HCT116 (cell line): ENCODE results near the gene CFAP97. TPM values are rescaled to one million over a fixed set of nuclear protein-coding genes. Genes with fewer than 3 reads are reported as not detected.

Experiments used
- ATAC-seq: fragments of 200-7000 bp; cut with Tn5 transposase; 2 replicates; pipeline ENCODE4 v1.9.1; 2020; ENCODE audit warnings: mild to moderate bottlenecking, moderate library complexity
- BruUV-seq: library from RNA; stranded (reverse); fragments of 400-500 nt; replicated peaks from 2 replicates; lab custom pipeline; 2021; lab: Mats Ljungman, UMichigan
- CTCF ChIA-PET: fragments of 300-600 bp; sonication (Branson Sonifier 250); formaldehyde crosslinking; loops from one replicate; lab custom pipeline; 2021; ENCODE audit warnings: antibody characterized with exemption; lab: Charles Lee
- POLR2A ChIA-PET: fragments of 300-600, 350-600 bp; sonication (Branson Sonifier 250); formaldehyde crosslinking; loops from one replicate; lab custom pipeline; 2021; ENCODE audit warnings: antibody characterized with exemption; lab: Charles Lee
- RAD21 ChIA-PET, 2 experiments: fragments of 300-600 bp; sonication (Branson Sonifier 250); formaldehyde crosslinking; loops; one replicate each; lab custom pipeline; 2023; ENCODE audit warnings: low total read pairs in 2 of 2; ENCODE audit not compliant: uncharacterized antibody in 2 of 2, unreplicated experiment in 2 of 2, low non-redundant PET in 1 of 2; lab: Charles Lee
- DNase-seq: peaks from one replicate; pipeline ENCODE4 v3.0.0-alpha.2; 2010; ENCODE audit warnings: low read depth, low spot score
- H2AFZ ChIP-seq: fragments of 200-600 bp; shearing (Covaris generic), sonication (generic); 2 replicates; pipeline ENCODE4 v1.6.1; 2017; ENCODE audit warnings: low read depth, mixed run types, mixed read lengths, antibody characterized with exemption, low read length; ENCODE audit not compliant: poor library complexity, severe bottlenecking
- H3K27ac ChIP-seq: 2 replicates; pipeline ENCODE4 v1.5.1; 2012; ENCODE audit warnings: low read depth, low read length
- H3K27me3 ChIP-seq: fragments of 200-600 bp; sonication (generic); 2 replicates; pipeline ENCODE4 v1.6.1; 2016; ENCODE audit warnings: mixed run types, low read length, mixed read lengths; ENCODE audit not compliant: insufficient read depth
- H3K36me3 ChIP-seq, 2 experiments: fragments of 200-500 bp in 1 of 2; fragments of 200-600 bp in 1 of 2; sonication (Bioruptor generic) in 1 of 2; sonication (generic) in 1 of 2; 2 replicates each; pipeline versions ENCODE4 v1.5.1 to v1.6.1; 2014 to 2016; ENCODE audit warnings: low read length in 2 of 2, inconsistent platforms in 1 of 2, mixed read lengths in 1 of 2, mixed run types in 1 of 2; ENCODE audit not compliant: insufficient read depth in 2 of 2, control insufficient read depth in 1 of 2
- H3K4me1 ChIP-seq, 2 experiments: fragments of 200-600 bp in 1 of 2; sonication (generic) in 1 of 2; 2 replicates each; pipeline versions ENCODE4 v1.5.1 to v1.6.1; 2012 to 2017; ENCODE audit warnings: low read length in 2 of 2, inconsistent platforms in 1 of 2, mild to moderate bottlenecking in 1 of 2, mixed read lengths in 1 of 2, mixed run types in 1 of 2, moderate library complexity in 1 of 2; ENCODE audit not compliant: insufficient read depth in 2 of 2, control insufficient read depth in 1 of 2
- H3K4me2 ChIP-seq: fragments of 200-600 bp; sonication (generic); 2 replicates; pipeline ENCODE4 v1.6.1; 2017; ENCODE audit warnings: mixed run types, low read length, mixed read lengths
- H3K4me3 ChIP-seq, 2 experiments: fragments of 200-600 bp in 1 of 2; sonication (generic) in 1 of 2; replicated peaks in 1 of 2; 2 replicates each; pipeline ENCODE4 v1.5.1; 2011 to 2016; ENCODE audit warnings: low read length in 2 of 2, control low read depth in 1 of 2, low read depth in 1 of 2, mild to moderate bottlenecking in 1 of 2, mixed read lengths in 1 of 2, mixed run types in 1 of 2
- H3K79me2 ChIP-seq: fragments of 200-600 bp; sonication (generic); 2 replicates; pipeline ENCODE4 v1.6.1; 2017; ENCODE audit warnings: mild to moderate bottlenecking, mixed run types, low read length, moderate library complexity, mixed read lengths; ENCODE audit not compliant: insufficient read depth
- H3K9ac ChIP-seq: fragments of 200-600 bp; sonication (generic); 2 replicates; pipeline ENCODE4 v1.6.1; 2016; ENCODE audit warnings: low read length, mixed read lengths
- H3K9me2 ChIP-seq: fragments of 200-600 bp; sonication (generic), shearing (Covaris generic); 2 replicates; pipeline ENCODE4 v1.6.1; 2017; ENCODE audit warnings: mixed run types, mild to moderate bottlenecking, moderate library complexity; ENCODE audit not compliant: insufficient read depth
- H3K9me3 ChIP-seq, 2 experiments: fragments of 200-500 bp in 1 of 2; fragments of 200-600 bp in 1 of 2; sonication (Bioruptor generic) in 1 of 2; sonication (generic) in 1 of 2; 2 replicates each; pipeline ENCODE4 v1.6.1; 2014 to 2017; ENCODE audit warnings: low read length in 2 of 2, mixed read lengths in 2 of 2, inconsistent platforms in 1 of 2, low read depth in 1 of 2, mild to moderate bottlenecking in 1 of 2, mixed run types in 1 of 2, moderate library complexity in 1 of 2; ENCODE audit not compliant: control insufficient read depth in 1 of 2, insufficient read depth in 1 of 2
- H4K20me1 ChIP-seq: fragments of 200-600 bp; sonication (generic), shearing (Covaris generic); 2 replicates; pipeline ENCODE4 v1.6.1; 2017; ENCODE audit warnings: mixed run types, mild to moderate bottlenecking, moderate library complexity; ENCODE audit not compliant: insufficient read depth
- CBX3 ChIP-seq: IDR thresholded peaks from 2 replicates; pipeline ENCODE4 v1.6.1; 2012; ENCODE audit warnings: low read depth
- EGR1 ChIP-seq: IDR thresholded peaks from 2 replicates; pipeline ENCODE4 v1.6.1; 2012; ENCODE audit warnings: low read depth
- ELF1 ChIP-seq: IDR thresholded peaks from 2 replicates; pipeline ENCODE4 v1.6.1; 2012; ENCODE audit warnings: low read depth, borderline replicate concordance
- EZH2 ChIP-seq: fragments of 200-600 bp; sonication (generic); IDR thresholded peaks from 2 replicates; pipeline ENCODE4 v1.6.1; 2017; ENCODE audit warnings: antibody characterized with exemption, mixed run types
- EZH2phosphoT487 ChIP-seq: fragments of 200-600 bp; IDR thresholded peaks from 2 replicates; pipeline ENCODE4 v1.6.1; 2018; ENCODE audit warnings: antibody characterized with exemption, borderline replicate concordance
- FOSL1 ChIP-seq: IDR thresholded peaks from 2 replicates; pipeline ENCODE4 v1.6.1; 2012; ENCODE audit warnings: low read depth
- JUND ChIP-seq: IDR thresholded peaks from 2 replicates; pipeline ENCODE4 v1.6.1; 2012
- POLR2A ChIP-seq: IDR thresholded peaks from 2 replicates; pipeline ENCODE4 v1.7.0; 2011; ENCODE audit warnings: borderline replicate concordance; ENCODE audit not compliant: insufficient read depth, insufficient read length; ENCODE audit errors: extremely low read depth
- POLR2AphosphoS5 ChIP-seq: IDR thresholded peaks from 2 replicates; pipeline ENCODE4 v1.6.1; 2011; ENCODE audit warnings: mild to moderate bottlenecking, low read depth, low read length, moderate library complexity
- RAD21 ChIP-seq: IDR thresholded peaks from 2 replicates; pipeline ENCODE4 v1.6.1; 2012; ENCODE audit warnings: low read depth, mild to moderate bottlenecking
- SRF ChIP-seq: IDR thresholded peaks from 2 replicates; pipeline ENCODE4 v1.6.1; 2012; ENCODE audit warnings: low read depth
- TCF7L2 ChIP-seq: IDR thresholded peaks from 2 replicates; pipeline ENCODE4 v1.7.0; 2011; ENCODE audit warnings: borderline replicate concordance, inconsistent platforms; ENCODE audit not compliant: insufficient read depth, insufficient read length; ENCODE audit errors: extremely low read depth
- ZFX ChIP-seq: fragments of 450-650 bp; IDR thresholded peaks from 2 replicates; pipeline ENCODE4 v1.6.1; 2017
- ZNF274 ChIP-seq: fragments of 200-500 bp; sonication (Bioruptor generic); IDR thresholded peaks from 2 replicates; pipeline ENCODE4 v1.6.1; 2014; ENCODE audit warnings: mild to moderate bottlenecking, low read depth, low read length, inconsistent platforms
- intact Hi-C: fragments of 100-400 bp; cut with micrococcal nuclease; formaldehyde crosslinking; loops from 2 replicates; pipeline ENCODE4 v1.10.0; 2022
- total RNA-seq: library from RNA; stranded (reverse); gene quantifications from one replicate; pipeline ENCODE4 v1.2.1, GENCODE V29; 2021; ENCODE audit not compliant: unreplicated experiment
- TF ChIP-seq, protein P1 (sequence below): IDR thresholded peaks from 2 replicates; pipeline ENCODE4 v1.6.1; 2012
- TF ChIP-seq, protein P2 (sequence below): IDR thresholded peaks from 2 replicates; pipeline ENCODE4 v1.6.1; 2012; ENCODE audit warnings: low read depth
- TF ChIP-seq, protein P3 (sequence below): IDR thresholded peaks from 2 replicates; pipeline ENCODE4 v1.6.1; 2011; ENCODE audit warnings: mild to moderate bottlenecking, low read length, moderate library complexity; ENCODE audit not compliant: insufficient replicate concordance; ENCODE audit errors: extremely low read depth

Gene CFAP97
- total RNA-seq, 1 experiment from 2014 or later: 57.7 TPM

DNA sequence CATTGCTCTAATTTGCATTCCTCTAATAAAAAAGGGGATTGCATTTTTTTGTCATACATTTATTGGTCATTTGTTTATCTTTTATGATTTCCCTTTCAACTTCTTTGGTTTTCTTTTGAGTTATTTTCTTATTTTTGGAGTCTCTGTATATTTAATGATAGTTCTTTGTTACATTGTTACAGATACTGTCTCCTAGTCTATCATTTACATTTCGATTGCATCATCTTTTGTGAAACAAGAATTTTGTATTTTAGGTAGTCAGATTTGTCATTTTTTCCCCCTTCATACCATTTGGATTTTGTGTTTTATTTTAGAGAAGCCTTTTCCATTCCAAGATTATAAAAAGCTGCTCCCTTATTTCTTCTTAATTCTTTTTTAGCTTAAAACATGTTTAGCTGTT is 42.7 kb upstream of the CFAP97 start:
- BruUV-seq: no TSS peak

DNA sequence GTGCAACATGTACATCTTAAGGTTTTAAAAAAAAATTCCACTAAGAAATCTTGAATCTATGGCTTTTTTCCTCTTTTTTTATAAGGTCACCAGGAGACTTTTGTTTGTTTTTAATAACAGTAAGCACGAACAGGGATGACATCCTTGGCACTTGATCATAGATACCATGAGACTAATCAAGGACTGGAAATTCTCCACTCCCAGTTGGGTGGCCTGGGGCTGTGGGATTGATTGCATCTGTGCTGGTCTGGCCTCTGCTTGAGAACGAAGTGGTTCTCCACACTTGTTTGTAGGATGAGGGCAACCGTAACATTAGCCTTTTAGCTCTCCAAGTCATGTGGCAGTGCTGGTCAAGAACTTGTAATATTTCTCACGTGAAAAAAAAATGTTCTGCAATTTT is 41.0 kb upstream of the CFAP97 start:
- Histone ChIP-seq H3K36me3 (no peaks in the 10 kb centered on the region), H3K27me3 (no peaks in the 10 kb centered on the region), H3K79me2 (peaks cover 12% of the 10 kb centered on the region), H2AFZ (no peak overlapping the region), H3K9me3 (no peaks in the 10 kb centered on the region), H3K4me3 (no peak overlapping the region), H3K4me1 (peaks cover 10 to 14% of the 10 kb centered on the region in 2 experiments; a peak in 3 of 4 replicates), H4K20me1 (no peaks in the 10 kb centered on the region), H3K9ac (no peak overlapping the region), H3K27ac (no peak overlapping the region), H3K9me2 (no peaks in the 10 kb centered on the region), H3K4me2 (no peak overlapping the region)
- RAD21 ChIA-PET: no interaction called here
- DNase-seq (no peak), ATAC-seq (no peak)
- BruUV-seq: no TSS peak
- CTCF ChIA-PET: no interaction called here
- POLR2A ChIA-PET: no interaction called here
- intact Hi-C loops: no loop called here
- TF ChIP-seq, protein P1, sequence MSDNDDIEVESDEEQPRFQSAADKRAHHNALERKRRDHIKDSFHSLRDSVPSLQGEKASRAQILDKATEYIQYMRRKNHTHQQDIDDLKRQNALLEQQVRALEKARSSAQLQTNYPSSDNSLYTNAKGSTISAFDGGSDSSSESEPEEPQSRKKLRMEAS: no peak
- TF ChIP-seq ZFX: no peak
- TF ChIP-seq, protein P2, sequence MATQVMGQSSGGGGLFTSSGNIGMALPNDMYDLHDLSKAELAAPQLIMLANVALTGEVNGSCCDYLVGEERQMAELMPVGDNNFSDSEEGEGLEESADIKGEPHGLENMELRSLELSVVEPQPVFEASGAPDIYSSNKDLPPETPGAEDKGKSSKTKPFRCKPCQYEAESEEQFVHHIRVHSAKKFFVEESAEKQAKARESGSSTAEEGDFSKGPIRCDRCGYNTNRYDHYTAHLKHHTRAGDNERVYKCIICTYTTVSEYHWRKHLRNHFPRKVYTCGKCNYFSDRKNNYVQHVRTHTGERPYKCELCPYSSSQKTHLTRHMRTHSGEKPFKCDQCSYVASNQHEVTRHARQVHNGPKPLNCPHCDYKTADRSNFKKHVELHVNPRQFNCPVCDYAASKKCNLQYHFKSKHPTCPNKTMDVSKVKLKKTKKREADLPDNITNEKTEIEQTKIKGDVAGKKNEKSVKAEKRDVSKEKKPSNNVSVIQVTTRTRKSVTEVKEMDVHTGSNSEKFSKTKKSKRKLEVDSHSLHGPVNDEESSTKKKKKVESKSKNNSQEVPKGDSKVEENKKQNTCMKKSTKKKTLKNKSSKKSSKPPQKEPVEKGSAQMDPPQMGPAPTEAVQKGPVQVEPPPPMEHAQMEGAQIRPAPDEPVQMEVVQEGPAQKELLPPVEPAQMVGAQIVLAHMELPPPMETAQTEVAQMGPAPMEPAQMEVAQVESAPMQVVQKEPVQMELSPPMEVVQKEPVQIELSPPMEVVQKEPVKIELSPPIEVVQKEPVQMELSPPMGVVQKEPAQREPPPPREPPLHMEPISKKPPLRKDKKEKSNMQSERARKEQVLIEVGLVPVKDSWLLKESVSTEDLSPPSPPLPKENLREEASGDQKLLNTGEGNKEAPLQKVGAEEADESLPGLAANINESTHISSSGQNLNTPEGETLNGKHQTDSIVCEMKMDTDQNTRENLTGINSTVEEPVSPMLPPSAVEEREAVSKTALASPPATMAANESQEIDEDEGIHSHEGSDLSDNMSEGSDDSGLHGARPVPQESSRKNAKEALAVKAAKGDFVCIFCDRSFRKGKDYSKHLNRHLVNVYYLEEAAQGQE: no peak
- TF ChIP-seq ZNF274: no peak
- no peak for TF ChIP-seq EGR1
- no peak for TF ChIP-seq FOSL1

More for the DNA sequence above, 42.7 kb upstream of the CFAP97 start:
- Histone ChIP-seq H2AFZ (no peak overlapping the region), H3K9me3 (no peaks in the 10 kb centered on the region), H3K36me3 (no peaks in the 10 kb centered on the region), H3K9ac (no peak overlapping the region), H3K27me3 (no peaks in the 10 kb centered on the region), H3K79me2 (peaks cover 12% of the 10 kb centered on the region), H4K20me1 (no peaks in the 10 kb centered on the region), H3K27ac (no peak overlapping the region), H3K4me1 (peaks cover 10 to 14% of the 10 kb centered on the region in 2 experiments; a peak in 3 of 4 replicates), H3K9me2 (no peaks in the 10 kb centered on the region), H3K4me3 (no peak overlapping the region), H3K4me2 (no peak overlapping the region)
- no peak for DNase-seq
- RAD21 ChIA-PET: no interaction called here
- intact Hi-C loops: no loop called here
- ATAC-seq: no peak
- CTCF ChIA-PET: no interaction called here
- no peak for TF ChIP-seq SRF
- TF ChIP-seq EZH2phosphoT487: no peak
- TF ChIP-seq, protein P3, sequence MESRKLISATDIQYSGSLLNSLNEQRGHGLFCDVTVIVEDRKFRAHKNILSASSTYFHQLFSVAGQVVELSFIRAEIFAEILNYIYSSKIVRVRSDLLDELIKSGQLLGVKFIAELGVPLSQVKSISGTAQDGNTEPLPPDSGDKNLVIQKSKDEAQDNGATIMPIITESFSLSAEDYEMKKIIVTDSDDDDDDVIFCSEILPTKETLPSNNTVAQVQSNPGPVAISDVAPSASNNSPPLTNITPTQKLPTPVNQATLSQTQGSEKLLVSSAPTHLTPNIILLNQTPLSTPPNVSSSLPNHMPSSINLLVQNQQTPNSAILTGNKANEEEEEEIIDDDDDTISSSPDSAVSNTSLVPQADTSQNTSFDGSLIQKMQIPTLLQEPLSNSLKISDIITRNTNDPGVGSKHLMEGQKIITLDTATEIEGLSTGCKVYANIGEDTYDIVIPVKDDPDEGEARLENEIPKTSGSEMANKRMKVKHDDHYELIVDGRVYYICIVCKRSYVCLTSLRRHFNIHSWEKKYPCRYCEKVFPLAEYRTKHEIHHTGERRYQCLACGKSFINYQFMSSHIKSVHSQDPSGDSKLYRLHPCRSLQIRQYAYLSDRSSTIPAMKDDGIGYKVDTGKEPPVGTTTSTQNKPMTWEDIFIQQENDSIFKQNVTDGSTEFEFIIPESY: no peak
- no peak for TF ChIP-seq FOSL1
- no peak for TF ChIP-seq RAD21
- TF ChIP-seq EZH2: no peak
- TF ChIP-seq ZFX: no peak
- no peak for TF ChIP-seq POLR2AphosphoS5
- TF ChIP-seq TCF7L2: no peak
- no peak for TF ChIP-seq ZNF274
- no peak for TF ChIP-seq ELF1
- no peak for TF ChIP-seq JUND
- no peak for TF ChIP-seq CBX3
- TF ChIP-seq POLR2A: no peak
- POLR2A ChIA-PET: no interaction called here
